HG03108 (cell line): Measurements from ENCODE around the gene PPP2R2D.

Experiments used
- ATAC-seq: cut with Tn5 transposase; IDR thresholded peaks from one replicate; pipeline ENCODE4 v1.9.1; 2021; ENCODE audit warnings: moderate library complexity; ENCODE audit not compliant: unreplicated experiment

Gene PPP2R2D

GRCh38 chr10:131926253-131926652 is 25.4 kb downstream of the PPP2R2D start:
- ATAC-seq: no peak

- no peak for ATAC-seq
Observed at GRCh38 chr10:131926743-131927595, 26.2 kb downstream of the PPP2R2D start.

GRCh38 chr10:131928248-131929095 is 27.7 kb downstream of the PPP2R2D start:
- ATAC-seq: peak; percentile 89

- no peak for ATAC-seq
Observed at GRCh38 chr10:131929122-131929845, 28.5 kb downstream of the PPP2R2D start.

GRCh38 chr10:131930150-131930549 is 29.3 kb downstream of the PPP2R2D start:
- ATAC-seq: no peak

GRCh38 chr10:131930586-131931330 is 29.9 kb downstream of the PPP2R2D start:
- no peak for ATAC-seq

- ATAC-seq: no peak
Observed at GRCh38 chr10:131931981-131932380, 31.2 kb downstream of the PPP2R2D start.

GRCh38 chr10:131933016-131933695 is 32.3 kb downstream of the PPP2R2D start:
- no peak for ATAC-seq

GRCh38 chr10:131933696-131934086 is 32.9 kb downstream of the PPP2R2D start:
- ATAC-seq: no peak

GRCh38 chr10:131934769-131935168 is 34.0 kb downstream of the PPP2R2D start:
- ATAC-seq: no peak

GRCh38 chr10:131935260-131935659 is 34.5 kb downstream of the PPP2R2D start:
- ATAC-seq: no peak

GRCh38 chr10:131936294-131936693 is 35.5 kb downstream of the PPP2R2D start:
- no peak for ATAC-seq

- no peak for ATAC-seq
Observed at GRCh38 chr10:131936736-131937135, 35.9 kb downstream of the PPP2R2D start.

- no peak for ATAC-seq
Observed at GRCh38 chr10:131937836-131938235, 37.0 kb downstream of the PPP2R2D start.

GRCh38 chr10:131938681-131939080 is 37.9 kb downstream of the PPP2R2D start:
- ATAC-seq: no peak

- no peak for ATAC-seq
Observed at GRCh38 chr10:131942455-131942854, 41.6 kb downstream of the PPP2R2D start.

GRCh38 chr10:131943021-131943814 is 42.4 kb downstream of the PPP2R2D start:
- ATAC-seq: no peak

GRCh38 chr10:131944412-131944811 is 43.6 kb downstream of the PPP2R2D start:
- ATAC-seq: no peak
